K562 (cell line): ENCODE results near the gene ZSCAN32.

ENCODE experiments used
- CHCHD3 ChIP-seq: fragments of 250-450 bp; sonication (Bioruptor Pico); IDR thresholded peaks from 2 replicates; pipeline ENCODE4 v2.1.2; 2022; ENCODE audit warnings: mild to moderate bottlenecking
- CTCF ChIP-seq, 3 experiments: IDR thresholded peaks in 2 of 3; conservative IDR thresholded peaks in 1 of 3; 2 replicates each; pipeline ENCODE4 v1.5.1; 2011 to 2012; ENCODE audit warnings: low read length in 3 of 3, mild to moderate bottlenecking in 3 of 3, control low read depth in 2 of 3, improper control_type of control experiment in 1 of 3, inconsistent platforms in 1 of 3, low read depth in 1 of 3, mixed read lengths in 1 of 3, moderate library complexity in 1 of 3; ENCODE audit not compliant: insufficient read depth in 2 of 3
- ELK1 ChIP-seq: sonication (generic); formaldehyde crosslinking; IDR thresholded peaks from 2 replicates; pipeline ENCODE4 v1.8.1; 2022; ENCODE audit warnings: missing genetic modification reagents
- EP300 ChIP-seq: IDR thresholded peaks from 2 replicates; pipeline ENCODE4 v1.6.1; 2012; ENCODE audit warnings: low read length, improper control_type of control experiment
- EZH2 ChIP-seq: IDR thresholded peaks from 2 replicates; pipeline ENCODE4 v1.6.1; 2012; ENCODE audit warnings: low read depth, mild to moderate bottlenecking, inconsistent platforms, low read length, borderline replicate concordance
- HDAC2 ChIP-seq: fragments of 450-650 bp; IDR thresholded peaks from 2 replicates; pipeline ENCODE4 v1.6.1; 2016; ENCODE audit warnings: mild to moderate bottlenecking
- POLR2A ChIP-seq: fragments of 450-650 bp; conservative IDR thresholded peaks from 2 replicates; pipeline ENCODE4 v1.6.1; 2016
- RAD21 ChIP-seq, 2 experiments: fragments of 250-450 bp in 1 of 2; fragments of 450-650 bp in 1 of 2; sonication (Bioruptor Pico) in 1 of 2; formaldehyde crosslinking in 1 of 2; IDR thresholded peaks in 1 of 2; conservative IDR thresholded peaks in 1 of 2; 2 replicates each; pipeline versions ENCODE4 v1.4.0 to v1.8.0; 2020 to 2022; ENCODE audit warnings: mild to moderate bottlenecking in 2 of 2, moderate library complexity in 1 of 2
- SAP30 ChIP-seq: fragments of 200-600 bp; sonication (generic); IDR thresholded peaks from 2 replicates; pipeline ENCODE4 v1.6.1; 2012; ENCODE audit warnings: borderline replicate concordance, low read depth, mild to moderate bottlenecking, moderate library complexity, low read length, control low read depth, inconsistent platforms; ENCODE audit not compliant: insufficient read depth, poor library complexity, severe bottlenecking
- SRSF9 ChIP-seq: fragments of 200-400 bp; formaldehyde crosslinking; IDR thresholded peaks from 2 replicates; pipeline ENCODE4 v1.6.1; 2017; ENCODE audit warnings: low read depth, low read length, borderline replicate concordance
- TCF7L2 ChIP-seq: fragments of 150-350 bp; IDR thresholded peaks from 2 replicates; pipeline ENCODE4 v1.6.1; 2016; ENCODE audit warnings: low read depth, mild to moderate bottlenecking, low read length, moderate library complexity
- ZBTB26 ChIP-seq: fragments of 450-650 bp; formaldehyde crosslinking; IDR thresholded peaks from 2 replicates; pipeline ENCODE4 v1.4.0; 2022; ENCODE audit warnings: missing genetic modification characterization
- ZBTB5 ChIP-seq: fragments of 450-650 bp; IDR thresholded peaks from 2 replicates; pipeline ENCODE4 v1.6.1; 2017; ENCODE audit warnings: antibody characterized with exemption
- ZNF263 ChIP-seq: sonication (generic); formaldehyde crosslinking; IDR thresholded peaks from 2 replicates; pipeline ENCODE4 v1.8.0; 2022; ENCODE audit warnings: mild to moderate bottlenecking, missing genetic modification reagents, borderline replicate concordance

GRCh38 chr16:3377917-3378316 is 22.9 kb downstream of the ZSCAN32 start:
- TF ChIP-seq TCF7L2 (no peak), ZNF263 (CRISPR knock-in tag) (no peak), ZBTB26 (CRISPR knock-in tag) (no peak), EP300 (no peak), CHCHD3 (CRISPR knock-in tag) (no peak), SRSF9 (no peak), ELK1 (CRISPR knock-in tag) (no peak), HDAC2 (no peak), EZH2 (no peak), SAP30 (no peak), ZBTB5 (no peak), CTCF (IDR thresholded peaks at IDR 0.05 in 2 of 3, conservative IDR thresholded peaks at IDR 0.05 in 1 of 3; ENCODE audit: insufficient read depth in 2 of 3, low read depth in 1 of 3, low read length in 3 of 3) (no peak), RAD21 (CRISPR knock-in tag; conservative IDR thresholded peaks at IDR 0.05 in 1 of 2, IDR thresholded peaks at IDR 0.05 in 1 of 2) (no peak), POLR2A (no peak)
